GM21515 (cell line): ENCODE measurements around the gene PEPD.
A peak's percentile ranks its signal among the peaks of the same experiment; 100 is the strongest.
"Not testable (repeated sequence)": the region's sequence is repeated elsewhere in the genome, so short reads cannot be mapped to it uniquely, and the experiment has no call there.

Experiments
- ATAC-seq: cut with Tn5 transposase; IDR thresholded peaks from one replicate; pipeline ENCODE4 v1.9.1; 2021; ENCODE audit not compliant: unreplicated experiment

Gene PEPD

DNA sequence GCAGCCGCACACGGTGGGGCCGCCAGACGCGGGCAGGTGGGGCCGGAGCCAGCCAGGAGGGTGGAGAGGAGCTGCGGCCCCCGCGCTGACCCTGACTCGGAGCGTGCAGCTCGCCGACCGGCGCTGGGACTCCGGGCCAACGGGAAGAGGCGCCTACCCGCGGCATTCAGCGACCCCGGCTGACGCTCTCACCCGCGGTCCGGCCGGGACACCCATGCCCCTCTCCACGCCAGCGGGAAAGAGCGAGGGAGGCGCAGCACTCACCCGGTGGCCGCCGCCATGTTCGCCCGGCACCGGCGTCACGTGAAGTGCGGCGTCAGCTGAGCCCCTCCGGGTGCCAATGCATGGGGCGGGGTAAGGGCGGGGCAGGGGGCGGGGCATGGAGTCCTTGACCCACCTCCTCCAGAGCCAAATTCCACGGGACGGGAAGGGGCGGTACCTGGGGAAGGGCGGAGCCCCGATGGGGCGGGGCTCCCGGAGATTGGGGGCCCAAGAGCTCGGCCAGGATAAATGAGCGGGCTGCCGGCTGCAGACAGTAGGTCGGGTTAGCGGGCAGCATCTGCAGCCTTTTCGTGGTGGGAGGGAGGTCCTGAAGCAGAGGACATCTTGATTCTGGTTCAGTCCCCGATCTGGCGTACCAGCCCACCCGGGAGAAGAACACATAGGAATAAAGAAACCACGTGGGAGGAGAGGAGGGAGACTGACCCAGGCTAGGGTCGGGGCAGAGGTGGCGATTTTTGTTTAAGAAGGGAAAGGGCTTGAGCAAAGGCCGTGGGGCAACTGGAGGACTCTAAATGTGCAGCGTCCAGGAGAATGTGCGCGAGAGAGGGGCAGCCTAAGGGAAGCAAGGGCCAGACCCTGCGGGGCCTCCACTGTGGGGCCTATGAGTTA lies at the start of gene PEPD:
TSS of gene PEPD (minus strand) at position 312 of the 891 bp plus-strand sequence. CDS start at position 281, 31 bp downstream.
- peak; percentile 86 for ATAC-seq

DNA sequence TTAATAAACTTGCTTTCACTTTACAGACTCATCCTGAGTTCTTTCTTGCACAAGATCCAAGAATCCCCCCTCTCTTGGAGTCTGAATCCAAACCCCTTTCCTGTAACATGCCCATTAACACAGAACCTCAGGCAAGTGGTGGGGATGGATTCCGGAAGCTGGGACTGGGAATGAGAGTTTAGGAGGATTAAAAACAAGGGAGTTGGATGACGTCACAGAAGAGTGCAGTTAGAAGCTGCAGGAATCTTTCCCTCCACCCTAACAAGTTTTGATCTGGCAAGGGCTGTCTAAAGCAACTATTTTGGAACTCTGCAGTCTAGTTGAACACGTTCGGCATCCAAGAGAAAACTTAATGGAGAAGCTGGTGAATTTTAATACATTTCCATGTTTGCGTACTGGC lies 48.2 kb upstream of the PEPD start:
- no peak for ATAC-seq

DNA sequence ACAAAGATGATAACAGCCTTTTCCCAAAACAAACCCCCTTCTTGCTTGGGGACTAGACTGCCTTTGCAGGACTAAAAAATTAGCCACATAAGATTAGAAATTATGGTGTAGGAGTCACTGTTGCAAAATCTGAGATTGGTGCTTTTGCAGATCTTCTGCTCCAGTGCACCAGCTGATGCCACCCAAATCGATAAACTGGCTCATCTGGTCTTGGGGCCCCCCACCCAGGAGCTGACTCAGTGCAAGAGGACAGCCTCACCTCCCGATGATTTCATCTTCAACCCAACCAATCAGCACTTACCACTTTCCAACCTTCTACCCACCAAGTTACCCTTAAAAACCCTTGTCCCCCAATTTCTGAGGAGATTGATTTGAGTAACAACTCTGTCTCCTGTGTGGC lies 47.1 kb upstream of the PEPD start:
- ATAC-seq, result no peak

DNA sequence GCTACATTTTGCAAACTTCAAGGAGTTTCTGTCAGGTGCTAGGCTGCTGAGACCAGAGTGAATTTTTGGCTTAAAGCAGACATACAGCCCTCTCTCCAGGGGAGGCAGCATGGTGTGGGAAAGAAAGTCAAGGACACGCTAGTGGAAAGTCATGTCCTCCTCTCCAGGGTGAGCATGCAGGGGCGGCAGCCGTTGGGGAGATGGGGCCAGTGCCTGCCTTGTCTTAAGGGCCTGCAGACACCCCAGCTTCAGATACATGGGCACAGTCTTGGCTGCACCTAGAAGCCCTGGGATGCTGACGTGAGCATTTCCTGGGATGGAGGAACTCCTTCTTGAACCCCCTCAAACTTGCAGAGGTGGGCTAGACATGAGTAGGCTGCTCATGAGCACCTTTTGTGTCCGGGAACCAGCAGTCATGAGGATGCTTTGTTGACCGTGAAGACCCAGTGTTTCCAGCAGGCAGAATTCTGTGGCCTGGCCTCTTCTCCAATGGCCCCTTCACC lies 43.3 kb upstream of the PEPD start:
- ATAC-seq, result no peak

DNA sequence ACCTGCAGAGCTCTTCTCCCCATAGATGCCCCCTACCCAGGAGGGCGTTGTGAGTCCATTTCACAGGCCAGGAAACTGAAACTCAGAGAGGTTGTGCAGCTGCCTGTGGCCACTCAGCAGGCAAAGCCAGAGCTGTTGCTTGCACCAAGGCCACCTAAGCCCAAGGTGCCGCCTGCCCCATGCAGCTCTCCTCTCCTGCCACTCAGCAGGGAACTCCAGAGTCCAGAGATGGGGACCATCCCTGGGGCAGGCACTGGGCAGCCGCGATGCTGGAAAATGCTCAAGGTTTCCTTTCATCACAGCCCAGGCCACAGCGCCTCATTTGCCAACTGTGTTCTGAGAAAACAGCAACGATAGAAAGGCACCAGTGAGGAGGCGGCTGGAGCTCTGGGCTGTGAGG lies 41.0 kb upstream of the PEPD start:
- no peak for ATAC-seq

DNA sequence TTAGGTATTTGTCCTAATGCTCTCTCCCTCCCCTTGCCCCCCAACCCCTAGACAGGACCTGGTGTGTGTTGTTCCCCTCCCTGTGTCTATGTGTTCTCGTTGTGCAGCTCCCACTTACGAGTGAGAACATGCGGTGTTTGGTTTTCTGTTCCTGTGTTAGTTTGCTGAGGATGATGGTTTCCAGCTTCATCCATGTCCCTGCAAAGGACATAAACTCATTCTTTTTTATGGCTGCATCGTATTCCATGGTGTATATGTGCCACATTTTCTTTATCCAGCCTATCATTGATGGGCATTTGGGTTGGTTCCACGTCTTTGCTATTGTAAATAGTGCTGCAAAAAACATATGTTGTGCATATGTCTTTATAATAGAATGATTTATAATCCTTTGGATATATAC lies 40.1 kb upstream of the PEPD start:
- ATAC-seq, result not testable (repeated sequence)

DNA sequence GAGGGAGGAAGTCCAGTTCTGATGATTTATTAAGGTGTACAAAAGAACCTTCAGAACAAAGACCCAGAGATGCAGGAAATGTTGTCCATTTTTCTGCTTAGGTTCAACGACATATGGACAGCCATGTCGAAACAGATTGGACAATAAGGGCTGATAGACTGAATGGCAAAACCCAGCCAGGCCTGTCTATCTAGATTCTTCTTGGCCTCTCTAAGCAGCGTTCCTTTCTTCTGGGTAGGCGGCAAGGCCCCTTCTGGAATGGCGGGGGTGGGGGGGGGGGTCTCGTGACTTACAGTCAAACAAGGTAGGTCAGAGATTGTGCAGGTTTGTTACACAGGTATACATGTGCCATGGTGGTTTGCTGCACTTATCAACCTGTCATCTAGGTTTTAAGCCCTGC lies 39.7 kb upstream of the PEPD start:
- no peak for ATAC-seq

DNA sequence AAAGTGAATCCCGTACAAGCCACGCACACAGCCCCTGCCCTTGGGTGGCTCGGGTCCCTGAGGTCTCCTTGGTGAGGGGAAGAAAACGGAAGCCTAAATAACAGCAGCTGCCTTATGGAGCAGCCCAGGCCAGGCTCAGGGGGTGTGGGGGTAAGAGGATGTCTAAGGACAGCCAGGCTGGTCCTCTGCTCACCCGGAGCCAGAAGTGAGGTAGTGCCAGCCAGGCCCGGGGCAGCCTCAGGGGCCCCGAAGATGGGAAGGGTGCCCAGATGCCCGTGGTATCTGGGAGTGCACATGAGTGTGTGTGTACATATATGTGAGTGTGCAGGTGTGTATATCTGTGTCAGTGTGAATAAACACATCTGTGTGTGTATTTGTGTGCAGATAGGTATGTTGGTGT lies 38.4 kb upstream of the PEPD start:
- no peak for ATAC-seq

DNA sequence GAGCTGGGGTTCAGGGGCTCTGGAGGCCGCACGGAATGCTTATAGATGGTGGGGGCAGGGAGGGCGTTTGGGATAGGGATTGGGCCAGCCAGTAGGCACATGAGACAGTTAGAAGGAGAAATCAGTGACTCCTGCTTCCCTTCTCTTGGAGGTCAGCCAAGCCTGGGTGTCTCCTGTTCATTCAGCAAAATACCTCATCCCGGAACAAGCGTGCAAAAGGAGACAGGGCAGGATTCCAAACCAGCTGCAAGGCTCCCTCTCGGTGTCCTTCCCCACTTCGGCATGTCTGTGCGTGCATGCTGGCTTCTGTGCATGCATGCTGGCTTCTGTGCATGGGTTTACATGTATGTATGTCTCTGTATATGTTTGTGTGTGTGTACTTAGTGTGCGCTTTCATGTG lies 37.3 kb upstream of the PEPD start:
- no peak for ATAC-seq

DNA sequence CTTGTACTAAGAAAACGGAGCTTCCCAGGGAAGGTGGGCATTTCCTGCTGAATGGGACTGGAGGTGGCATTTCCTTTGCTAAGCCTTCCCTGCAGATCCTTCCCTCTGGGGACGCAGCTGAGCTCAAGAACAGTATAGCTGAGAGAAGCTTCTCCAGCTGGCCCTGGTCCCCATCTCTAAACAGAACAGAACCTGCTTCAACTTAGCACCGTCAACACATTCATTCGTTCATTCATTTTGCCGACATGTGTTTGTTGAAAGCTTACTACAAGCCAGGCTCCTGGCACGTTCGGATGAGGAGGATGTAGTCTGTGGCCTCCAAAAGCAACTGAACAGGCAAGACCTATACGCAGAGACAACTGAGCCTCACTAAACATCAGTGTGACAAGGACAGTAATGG lies 36.6 kb upstream of the PEPD start:
- no peak for ATAC-seq

DNA sequence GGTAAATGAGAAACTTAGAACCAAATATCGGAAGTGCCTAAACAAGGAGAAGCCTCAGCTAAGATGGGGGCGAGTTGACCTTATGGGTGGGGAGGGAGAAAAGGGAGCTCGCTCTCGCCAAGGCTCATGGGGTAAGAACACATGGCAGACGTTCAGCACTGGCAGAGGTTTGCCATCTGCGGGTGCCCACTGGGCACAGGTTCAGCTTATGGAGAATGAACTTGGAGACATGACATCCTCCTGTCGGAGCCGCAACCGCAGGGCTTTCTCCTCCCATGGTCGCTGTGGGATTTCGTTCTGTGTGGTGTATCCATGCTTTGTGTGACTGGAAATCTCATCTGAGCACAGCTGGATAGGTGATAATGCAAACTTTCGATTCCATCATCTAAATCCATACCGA lies 36.1 kb upstream of the PEPD start:
- no peak for ATAC-seq

DNA sequence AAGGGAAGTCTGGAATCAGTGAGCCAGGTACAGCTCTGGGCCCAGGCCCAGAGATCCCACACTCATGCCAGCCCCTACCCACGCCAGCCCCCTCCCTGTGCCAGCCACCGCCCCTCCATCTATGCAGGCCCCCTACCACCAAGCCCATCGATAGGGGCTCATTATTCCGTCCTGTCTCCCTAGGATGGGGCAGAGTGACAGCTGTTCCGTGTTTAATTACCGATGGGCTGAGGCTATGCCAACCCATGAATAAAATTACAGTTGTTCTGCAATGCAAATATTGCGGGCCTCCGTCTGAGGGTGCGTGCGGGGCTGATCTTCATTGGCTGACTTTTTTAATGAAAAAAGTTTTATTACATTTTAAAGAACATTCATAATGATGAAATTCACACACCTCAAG lies 35.6 kb upstream of the PEPD start:
- no peak for ATAC-seq

DNA sequence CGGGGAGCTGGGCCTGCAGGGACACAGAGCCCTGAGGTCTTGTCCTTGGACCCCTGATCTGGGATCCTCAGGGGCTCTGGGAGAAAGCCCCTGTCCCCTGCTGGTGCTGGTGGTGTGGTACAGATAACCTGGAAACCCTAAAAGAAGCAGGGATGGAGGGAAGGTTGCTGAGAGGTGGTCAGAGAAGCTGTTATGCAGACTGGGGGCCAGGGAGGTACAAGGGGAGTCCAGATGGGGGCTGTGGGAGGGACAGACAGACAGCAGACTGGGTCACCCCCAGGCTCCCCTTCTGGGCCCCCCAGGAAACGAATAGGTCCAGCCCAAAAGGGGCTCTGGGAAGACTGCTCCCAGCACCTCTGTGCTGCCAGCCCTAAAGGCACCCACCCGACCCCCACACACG lies 34.7 kb upstream of the PEPD start:
- no peak for ATAC-seq

DNA sequence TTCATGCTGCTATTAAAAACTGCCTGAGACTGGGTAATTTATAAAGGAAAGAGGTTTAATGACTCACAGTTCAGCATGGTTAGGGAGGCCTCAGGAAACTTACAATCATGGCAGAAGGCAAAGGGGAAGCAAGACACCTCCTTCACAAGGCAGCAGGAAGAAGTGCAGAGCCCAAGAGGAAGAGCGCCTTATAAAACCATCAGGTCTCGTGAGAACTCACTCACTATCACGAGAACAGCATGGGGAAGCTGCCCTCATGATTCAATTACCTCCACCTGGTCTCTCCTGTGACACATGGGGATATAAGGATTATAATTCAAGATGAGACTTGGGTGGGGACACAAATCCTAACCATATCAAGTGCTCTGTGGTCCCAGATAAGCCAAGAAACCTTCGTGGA lies 34.1 kb upstream of the PEPD start:
- ATAC-seq, result not testable (repeated sequence)

DNA sequence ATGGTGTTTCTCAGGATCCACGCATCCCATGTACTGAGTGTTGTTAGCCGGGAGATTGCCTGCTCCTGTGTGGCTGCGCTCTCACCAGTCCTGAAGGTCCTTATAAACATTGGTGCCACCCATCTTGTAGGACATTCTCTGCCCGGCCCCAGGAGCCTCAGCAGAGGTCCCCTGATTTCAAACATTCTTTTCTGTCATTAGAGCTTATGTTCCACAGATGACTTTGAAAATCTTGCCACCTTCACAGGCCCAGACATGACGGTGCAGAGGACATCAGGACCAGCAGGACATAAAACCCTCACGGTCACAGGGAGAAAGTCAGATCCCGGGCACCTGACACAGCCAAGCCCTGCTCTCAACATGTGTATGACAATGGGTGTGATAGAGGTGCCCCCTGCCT lies 33.2 kb upstream of the PEPD start:
- no peak for ATAC-seq

DNA sequence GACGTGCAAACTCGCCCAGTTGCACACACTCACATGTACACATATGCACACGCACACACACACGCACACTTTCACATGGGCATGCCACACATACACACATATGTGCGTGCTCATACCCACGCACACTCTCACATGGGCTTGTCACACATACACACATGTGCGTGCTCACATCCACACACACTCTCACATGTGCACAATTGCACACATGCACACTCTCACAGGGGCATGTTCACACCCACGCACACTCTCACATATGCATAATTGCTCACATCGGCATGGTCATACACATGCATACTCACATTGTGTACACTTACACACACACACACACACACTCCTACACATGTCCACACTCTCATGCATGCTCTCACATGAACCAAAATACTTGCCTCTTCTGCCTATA lies 32.8 kb upstream of the PEPD start:
- ATAC-seq, result no peak

DNA sequence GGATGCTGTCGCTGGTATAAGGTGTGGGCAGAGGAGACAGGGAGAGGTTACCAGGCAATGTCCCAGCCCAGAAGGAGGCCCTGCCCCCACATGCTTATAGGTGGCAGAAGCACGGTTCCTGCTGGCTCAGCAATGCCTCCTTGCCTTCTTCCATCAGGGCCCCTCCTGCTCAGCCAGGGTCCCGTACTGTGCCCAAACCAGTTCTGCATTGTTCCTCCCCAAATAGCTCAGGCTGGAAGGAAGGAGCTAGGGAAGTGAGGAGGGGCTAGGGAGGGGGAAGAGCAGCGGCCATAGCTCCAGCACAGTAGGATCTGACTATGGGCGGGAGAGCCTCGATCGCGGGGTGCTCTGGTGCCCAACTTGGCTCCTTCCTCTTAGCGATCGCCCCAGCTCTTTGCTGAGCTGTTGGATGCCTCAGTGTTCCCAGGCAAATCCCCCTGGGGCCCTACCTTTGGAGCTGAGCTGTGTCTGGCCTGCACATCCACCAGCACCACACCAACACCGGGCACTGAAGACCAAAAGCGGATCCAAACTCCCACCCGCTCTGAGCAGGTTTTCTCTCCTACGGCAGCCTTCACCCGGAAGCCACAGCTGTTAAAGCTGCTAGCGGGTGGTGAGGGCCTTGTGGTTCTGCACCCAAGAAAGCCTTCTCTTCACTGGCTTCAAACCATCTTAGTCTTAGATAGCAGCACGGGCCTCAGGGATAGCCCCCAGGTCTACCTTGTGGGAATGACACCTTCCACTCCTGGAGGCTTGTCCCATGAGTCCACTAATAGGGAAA lies 32.1 kb upstream of the PEPD start:
- ATAC-seq, result no peak

DNA sequence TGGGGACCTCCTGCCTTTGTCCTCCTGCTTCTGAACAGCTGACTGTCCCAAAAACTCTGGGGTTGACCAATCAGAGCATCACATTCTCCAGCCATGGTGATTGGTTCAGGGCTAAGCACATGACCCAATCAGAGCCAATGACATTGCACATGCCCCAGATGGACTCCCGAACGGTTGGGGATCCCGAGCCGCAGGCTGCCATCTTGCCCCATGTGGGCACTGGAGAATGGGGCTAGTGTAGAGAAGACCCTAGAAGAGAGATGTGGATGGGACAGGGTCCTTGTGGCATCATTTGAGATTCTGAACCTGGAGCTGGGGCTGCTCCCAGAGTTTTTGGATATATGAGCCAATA lies 31.3 kb upstream of the PEPD start:
- ATAC-seq, result no peak

DNA sequence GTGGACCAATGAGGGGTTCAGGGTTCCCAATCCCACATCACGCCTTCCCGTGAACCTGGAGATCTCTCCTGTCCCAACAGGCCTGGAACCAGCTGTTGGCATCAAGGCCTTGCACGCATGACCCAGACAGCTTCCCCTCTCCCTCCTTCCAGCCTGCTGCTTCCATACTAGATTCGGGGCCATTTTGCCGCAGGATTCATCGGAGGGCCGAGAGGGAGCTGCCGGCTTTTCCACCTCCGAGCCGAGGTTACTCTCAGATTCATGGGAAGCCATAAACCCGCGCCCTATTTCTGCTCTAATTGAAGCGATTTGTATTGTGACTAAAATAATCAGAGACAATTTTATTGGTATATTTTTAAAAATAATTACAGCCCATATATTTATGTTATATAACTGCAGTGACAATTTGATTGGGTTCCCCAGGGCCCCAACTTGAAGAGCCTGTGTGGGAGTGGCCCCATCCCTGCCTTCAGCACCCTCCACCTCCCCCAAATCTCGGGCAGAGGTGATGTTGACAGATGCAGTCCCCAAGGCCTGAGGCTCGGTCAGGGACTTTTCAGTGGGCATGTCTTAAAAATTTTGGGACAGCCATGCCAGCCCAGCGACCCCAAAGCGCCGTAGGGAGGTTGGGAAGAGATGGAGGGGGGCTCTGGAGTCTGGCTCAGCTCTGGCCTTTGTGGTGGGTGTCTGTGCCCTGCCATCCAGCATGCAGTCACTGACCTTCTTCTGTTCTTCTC lies 30.8 kb upstream of the PEPD start:
- no peak for ATAC-seq

DNA sequence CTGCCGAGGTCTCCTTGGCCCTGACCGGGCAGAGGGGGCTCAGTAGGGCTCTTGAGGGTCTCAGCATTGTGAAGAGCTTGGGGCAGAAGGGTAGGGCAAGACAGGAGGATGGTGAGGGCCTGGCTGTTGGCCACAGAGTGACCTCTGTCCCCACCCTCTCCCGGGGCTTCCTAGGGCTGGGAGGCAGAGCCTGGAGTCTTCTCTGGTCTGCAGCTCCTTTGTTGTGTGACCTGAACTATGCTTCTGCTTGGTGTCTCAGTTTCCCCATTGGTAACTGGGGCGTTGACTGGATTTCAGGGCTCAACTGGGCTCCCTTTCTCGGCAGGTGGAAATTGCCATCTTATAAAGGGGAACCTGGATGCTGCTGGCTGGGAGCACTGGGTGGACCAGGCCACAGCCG lies 30.1 kb upstream of the PEPD start:
- no peak for ATAC-seq

DNA sequence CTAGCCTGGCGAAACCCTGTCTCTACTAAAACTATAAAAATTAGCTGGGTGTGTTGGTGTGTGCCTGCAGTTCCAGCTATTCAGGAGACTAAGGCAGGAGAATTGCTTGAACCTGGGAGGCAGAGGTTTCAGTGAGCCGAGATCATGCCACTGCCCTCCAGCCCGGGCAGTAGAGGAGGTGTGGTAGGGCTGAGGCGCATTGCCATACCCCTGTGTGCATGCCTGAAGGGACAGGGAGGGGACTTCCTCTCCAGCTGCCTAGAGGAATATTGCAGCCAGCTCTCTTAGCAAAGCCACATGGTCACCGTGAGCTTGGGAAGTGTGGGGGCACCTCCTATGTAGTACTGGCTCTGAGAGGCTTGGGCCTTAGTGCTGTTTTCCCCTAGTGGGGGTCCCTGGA lies 29.2 kb upstream of the PEPD start:
- ATAC-seq, result no peak

DNA sequence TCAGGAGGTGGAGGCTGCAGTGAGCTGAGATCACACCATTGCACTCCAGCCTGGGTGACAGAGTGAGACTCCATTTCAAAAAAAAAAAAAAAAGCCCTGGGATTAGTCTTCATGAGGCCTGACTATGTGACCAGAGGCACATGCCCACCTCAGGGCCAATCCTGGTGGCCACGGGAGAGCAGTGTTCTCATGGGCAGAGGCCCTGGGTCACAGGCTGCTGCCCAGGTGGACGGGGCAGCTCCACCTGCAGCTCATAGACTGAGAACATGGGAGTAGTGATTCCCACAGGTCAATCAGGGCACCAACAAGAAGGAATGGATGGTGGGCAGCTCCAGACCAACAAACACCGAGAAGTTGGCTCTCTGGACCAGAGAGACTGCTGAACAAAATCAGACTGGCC lies 26.1 kb upstream of the PEPD start:
- ATAC-seq, result no peak
